SIG-M5 treated with dmso at 0.1 percent for 504 hours (cell line): ENCODE data around the gene CDH15.

ENCODE experiments used
- DNase-seq: peaks from one replicate; lab custom pipeline; 2025; ENCODE audit not compliant: unreplicated experiment; lab: John Stamatoyannopoulos, UW

Gene CDH15

DNA sequence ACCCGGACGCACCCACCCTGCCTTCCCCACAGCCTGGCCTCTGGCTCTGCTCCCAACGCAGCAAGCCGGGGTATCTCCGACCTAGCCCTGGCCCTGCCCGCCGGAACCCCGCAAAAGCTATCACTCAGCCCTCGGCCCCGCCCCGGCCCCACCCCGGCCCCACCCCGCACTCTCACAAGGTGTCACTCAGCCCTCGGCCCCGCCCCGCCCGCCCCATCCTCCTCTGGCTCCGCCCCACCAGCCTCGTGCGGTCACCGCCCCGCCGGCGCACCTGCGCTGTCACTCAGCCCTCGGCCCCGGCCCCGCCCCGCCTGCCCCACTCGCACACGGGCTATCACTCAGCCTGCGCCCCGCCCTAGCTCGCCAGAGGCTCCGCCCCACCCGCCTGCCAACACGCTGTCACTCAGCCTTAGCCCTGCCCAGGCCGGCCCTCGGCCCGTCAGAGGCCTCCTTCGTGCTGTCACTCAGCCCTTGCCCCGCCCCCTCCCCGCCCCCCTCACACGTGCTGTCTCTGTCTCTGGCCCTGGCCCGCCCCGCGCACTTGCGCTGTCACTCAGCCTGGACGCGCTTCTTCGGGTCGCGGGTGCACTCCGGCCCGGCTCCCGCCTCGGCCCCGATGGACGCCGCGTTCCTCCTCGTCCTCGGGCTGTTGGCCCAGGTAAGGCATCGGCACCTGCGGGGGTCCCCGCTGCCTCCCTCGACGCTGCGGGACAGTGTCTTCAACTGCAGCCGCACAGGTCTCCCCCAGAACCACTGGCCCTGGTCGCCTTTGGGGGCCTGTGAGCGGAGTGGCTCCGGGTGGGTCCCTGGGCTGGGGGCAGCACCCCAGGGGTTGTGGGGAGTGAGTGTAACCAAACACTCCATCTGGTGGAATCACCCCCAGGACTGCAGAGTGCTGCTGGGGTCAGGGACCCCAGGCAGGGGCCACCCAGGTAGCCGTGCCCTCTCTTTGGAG lies at the start of gene CDH15:
TSS of gene CDH15 (plus strand) at position 533 of the 955 bp plus-strand sequence. CDS start at position 617, 84 bp downstream.
- DNase-seq: peak; percentile 92

- DNase-seq: no peak
These were observed 49.2 kb upstream of the CDH15 start for GRCh38 chr16:89122322-89122851.

- DNase-seq: no peak
These were observed 48.3 kb upstream of the CDH15 start for GRCh38 chr16:89123001-89123830.

DNA sequence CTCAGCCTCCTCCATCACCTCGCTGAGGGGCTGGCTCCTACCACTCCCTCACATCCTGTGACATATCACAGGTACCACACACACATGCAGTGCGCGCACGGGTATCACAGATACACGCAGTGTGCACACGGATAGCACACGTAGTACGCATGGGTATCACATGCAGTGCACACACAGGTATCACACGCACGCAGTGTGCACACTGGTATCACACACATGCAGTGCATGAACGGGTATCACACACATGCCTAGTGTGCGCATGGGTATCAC lies 47.8 kb upstream of the CDH15 start:
- no peak for DNase-seq

DNA sequence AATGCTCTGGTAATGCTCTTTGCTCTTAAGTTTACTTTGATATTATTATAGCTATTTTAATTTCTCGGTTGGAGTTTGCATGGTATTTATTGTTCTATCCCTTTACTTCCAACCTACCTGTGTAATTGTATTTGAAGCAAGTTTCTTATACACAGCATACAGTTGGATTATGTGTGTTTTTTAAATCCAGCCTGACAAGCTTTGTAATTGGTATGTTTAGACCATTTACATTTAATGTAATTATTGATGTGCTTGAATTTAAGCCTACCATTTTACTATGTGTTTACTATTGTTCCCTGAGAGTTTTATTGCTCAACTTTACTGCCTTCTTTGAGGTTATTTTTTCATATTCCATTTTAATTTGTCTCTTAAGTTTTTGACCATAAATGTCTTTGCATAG lies 42.2 kb upstream of the CDH15 start:
- no peak for DNase-seq

DNA sequence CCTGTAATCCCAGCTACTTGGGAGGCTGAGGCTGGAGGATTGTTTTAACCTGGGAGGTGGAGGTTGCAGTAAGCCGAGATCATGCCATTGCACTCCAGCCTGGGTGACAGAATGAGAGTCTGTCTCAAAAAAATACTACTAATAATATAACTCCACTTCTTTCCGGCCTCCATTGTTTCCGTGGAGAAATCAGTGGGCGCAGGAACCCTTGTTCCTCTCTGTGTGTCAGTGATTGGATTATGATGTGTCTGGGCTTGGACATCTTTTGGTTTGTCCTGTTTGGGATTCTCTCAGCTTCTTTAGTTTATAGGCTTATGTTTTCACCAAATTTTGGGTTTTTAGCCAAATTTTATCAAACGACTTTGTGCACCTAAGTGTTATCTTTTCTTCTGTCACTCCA lies 41.1 kb upstream of the CDH15 start:
- DNase-seq: no peak

DNA sequence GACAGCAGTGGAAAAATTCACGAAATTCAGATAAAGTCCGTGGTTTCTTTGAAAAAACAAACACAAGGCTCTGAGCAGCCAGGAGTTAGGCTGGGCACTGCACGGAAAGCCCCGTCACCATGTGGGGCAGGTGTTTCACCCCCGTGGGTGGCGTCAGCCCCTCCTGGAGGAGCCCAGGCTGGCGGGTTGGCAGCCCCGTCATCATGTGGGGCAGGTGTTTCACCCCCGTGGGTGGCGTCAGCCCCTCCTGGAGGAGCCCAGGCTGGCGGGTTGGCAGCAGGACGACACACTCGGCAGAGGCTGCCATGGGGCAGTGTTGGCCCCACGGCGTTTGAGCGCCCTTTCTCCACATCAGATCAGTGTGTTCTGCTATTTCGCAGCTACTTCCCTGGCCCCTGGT lies 39.8 kb upstream of the CDH15 start:
- DNase-seq: no peak

DNA sequence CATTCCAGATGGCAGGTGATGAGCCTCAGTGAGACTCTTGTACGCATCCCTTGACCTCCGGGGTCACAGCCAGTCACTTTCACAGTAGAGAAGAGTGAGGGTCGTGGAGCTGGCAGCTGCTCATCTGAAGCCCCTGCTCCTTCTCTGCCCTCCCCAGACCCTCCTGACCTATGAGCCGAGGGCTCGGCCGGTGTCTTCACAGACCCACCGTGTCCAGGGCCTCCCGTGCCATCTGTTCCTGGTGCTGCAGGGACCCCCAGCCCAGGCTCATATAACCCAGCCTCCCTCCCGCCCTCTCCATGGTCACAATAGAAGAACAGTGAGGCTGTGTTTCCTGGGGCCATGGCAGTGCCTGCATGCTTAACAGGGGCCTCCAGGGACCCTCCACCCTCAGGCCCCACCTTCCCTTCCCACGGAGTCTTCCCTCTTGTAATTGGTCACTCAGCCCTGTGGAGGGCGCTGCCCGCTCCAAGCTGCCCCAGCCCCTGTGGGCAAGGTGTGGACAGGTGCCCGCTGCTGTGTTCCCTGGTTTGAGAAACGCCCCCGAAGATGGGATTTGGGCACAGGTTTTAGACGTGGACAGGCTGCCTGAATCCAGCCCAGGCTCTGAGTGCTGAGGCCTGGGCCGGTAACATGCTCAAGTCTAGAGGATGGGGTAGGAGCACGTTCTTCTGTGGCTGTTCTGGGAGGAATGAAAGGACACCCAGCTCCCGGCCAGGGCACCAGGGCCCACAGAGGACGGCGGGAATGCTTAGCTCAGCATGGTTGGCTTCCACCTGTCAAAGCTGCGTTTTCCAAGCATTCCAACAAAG lies 39.1 kb upstream of the CDH15 start:
- no peak for DNase-seq

DNA sequence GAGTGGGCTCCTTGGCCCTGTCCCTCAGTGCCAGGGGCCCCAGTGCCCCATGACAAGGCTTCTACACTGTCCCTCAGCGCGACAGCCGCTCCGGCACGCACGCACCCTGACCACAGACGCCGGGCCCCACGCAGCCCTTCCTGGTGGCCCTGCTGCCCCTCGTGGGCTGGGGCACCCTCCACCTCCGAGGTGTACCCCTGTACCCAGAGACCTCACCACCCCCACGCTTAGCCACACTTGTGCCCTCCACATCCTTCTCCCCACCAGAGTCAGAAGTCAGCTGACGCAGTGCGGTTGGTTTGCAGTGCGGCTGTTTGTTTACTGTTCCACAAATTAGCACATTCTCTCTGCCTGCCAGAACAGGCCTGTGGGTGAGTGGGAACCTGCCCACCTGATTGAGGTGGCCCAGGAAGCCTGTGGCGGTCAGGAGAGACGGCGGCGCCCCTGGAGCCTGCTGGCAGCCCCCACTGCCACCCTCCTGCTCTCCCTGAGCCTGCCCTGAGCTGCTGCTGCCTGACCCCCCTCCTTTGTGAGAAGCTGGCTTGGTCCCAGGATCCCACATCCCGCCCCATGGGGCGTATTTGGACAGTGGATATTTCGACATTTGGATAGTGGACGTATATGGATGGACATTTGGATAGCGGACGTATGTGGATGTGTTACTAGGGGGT lies 38.0 kb upstream of the CDH15 start:
- DNase-seq: no peak

- DNase-seq: no peak
These were observed 37.3 kb upstream of the CDH15 start for GRCh38 chr16:89134269-89134668.

GRCh38 chr16:89135166-89135565 lies 36.4 kb upstream of the CDH15 start:
- DNase-seq: no peak

GRCh38 chr16:89135971-89136765 lies 35.4 kb upstream of the CDH15 start:
- DNase-seq: no peak

- DNase-seq: no peak
These were observed 34.6 kb upstream of the CDH15 start for GRCh38 chr16:89136931-89137330.

- DNase-seq: no peak
These were observed 33.7 kb upstream of the CDH15 start for GRCh38 chr16:89137666-89138512.

GRCh38 chr16:89138513-89138795 lies 33.1 kb upstream of the CDH15 start:
- no peak for DNase-seq

GRCh38 chr16:89138843-89139520 lies 32.6 kb upstream of the CDH15 start:
- no peak for DNase-seq

- DNase-seq: no peak
These were observed 31.6 kb upstream of the CDH15 start for GRCh38 chr16:89139907-89140361.

DNA sequence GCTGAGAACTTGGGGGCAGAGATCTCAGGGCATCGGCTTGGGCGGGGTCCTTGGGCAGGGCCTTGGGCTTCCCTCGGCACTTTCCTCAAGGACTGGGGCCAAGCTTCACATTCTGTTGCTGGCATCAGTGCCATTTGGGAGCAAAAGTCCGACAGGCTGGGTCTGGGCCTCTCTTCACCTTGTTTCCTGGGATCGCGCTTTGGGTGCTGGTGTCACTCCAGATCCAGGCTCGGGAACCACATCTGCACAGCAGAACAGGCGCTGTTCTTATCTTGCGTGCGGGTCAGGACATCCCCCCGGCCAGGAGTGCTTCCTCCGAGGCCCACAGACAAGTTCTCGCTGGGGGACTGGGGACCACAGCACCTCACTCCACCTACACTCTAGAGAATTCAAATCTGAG lies 31.1 kb upstream of the CDH15 start:
- no peak for DNase-seq
